NCI-H146 treated with DMSO at 0.1 percent for 48 hours (cell line): Measurements from ENCODE around the gene BRD4.
A peak's percentile ranks its signal among the peaks of the same experiment; 100 is the strongest.

Experiments
- DNase-seq: peaks from one replicate; lab custom pipeline; 2025; ENCODE audit not compliant: unreplicated experiment; lab: John Stamatoyannopoulos, UW

Gene BRD4

DNA sequence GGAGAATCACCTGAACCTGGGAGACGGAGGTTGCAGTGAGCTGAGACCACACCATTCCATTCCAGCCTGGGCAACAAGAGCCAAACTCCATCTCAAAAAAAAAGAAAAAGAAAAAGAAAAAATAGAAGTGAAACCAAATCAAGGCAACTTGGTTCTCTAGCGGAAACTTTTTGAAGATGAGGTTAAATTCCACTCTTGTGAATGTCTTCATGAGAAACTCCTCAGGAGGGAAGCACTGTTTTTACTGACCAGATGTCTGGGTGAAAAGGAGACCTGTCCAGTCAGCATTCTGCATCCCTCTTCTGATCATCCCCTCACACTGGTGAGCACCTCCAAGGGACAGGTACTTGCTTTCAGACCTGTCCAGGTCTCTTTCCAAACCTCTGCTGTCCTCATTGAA, 15.8 kb downstream of the BRD4 start:
- DNase-seq: no peak

DNA sequence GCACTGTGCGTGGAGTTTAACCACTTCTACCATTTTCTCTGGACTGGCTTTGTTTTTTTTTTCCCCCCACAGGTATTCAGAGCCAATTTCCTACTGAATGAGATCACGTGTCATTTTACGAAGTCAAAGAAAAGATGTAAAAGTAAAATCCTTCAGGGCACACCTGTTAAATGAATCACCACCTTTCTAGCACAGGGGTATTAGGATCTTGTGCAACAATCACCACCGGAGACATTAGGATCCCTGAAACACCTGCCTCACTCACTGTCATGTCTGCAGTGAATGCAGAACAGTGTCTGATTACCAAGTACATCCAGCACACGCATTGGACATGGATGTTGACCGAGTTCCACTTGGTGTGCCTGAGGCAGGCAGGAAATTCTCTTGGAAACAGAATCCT, 17.2 kb downstream of the BRD4 start:
- peak; percentile 21 for DNase-seq

DNA sequence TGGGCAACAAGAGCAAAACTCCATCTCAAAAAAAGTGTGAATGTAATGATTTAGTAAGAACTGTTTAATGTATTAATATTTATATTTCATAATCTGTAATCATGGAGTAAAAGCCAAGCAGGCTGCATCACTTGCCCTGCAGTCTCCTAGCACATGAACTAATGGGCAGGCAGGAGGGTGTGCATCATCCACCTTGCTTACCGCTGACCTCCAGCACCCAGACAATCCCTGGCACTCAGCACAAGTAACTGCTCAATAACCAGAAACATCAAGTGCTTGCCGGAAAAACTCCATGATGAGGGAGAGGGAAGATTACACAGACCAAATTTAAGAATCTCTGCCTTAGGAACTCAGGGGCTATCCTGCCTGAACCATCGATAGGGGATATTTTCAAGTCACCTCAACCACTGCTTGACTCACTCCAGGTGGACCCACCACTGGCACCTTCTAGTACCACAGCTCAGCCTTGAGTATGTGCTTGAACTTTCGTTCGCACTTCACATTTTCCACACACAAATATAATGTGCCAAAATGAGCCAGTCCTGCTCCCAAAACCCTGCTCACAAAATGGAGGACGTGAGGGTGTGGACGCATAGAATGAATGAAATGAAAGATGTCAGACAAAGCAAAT, 18.6 kb downstream of the BRD4 start:
- no peak for DNase-seq

DNA sequence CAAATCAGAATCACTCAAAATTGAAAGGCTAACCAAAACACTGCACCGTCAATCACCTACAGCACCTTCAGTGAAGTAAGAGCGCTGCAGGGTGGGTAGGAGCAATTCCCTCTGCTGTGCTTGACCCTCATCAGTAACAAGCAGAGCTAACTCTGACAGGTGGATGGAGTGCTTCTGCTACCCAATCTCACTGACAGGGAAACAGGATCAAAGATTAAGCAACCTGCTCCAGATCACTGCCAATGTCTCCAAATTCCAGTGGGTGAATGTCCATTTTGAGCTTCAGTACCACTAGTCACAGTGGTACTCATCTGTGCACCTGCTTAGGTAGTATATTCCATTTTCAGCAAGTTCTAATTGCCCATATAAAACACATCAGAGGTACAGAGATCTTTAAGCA, 25.2 kb downstream of the BRD4 start:
- DNase-seq: no peak

DNA sequence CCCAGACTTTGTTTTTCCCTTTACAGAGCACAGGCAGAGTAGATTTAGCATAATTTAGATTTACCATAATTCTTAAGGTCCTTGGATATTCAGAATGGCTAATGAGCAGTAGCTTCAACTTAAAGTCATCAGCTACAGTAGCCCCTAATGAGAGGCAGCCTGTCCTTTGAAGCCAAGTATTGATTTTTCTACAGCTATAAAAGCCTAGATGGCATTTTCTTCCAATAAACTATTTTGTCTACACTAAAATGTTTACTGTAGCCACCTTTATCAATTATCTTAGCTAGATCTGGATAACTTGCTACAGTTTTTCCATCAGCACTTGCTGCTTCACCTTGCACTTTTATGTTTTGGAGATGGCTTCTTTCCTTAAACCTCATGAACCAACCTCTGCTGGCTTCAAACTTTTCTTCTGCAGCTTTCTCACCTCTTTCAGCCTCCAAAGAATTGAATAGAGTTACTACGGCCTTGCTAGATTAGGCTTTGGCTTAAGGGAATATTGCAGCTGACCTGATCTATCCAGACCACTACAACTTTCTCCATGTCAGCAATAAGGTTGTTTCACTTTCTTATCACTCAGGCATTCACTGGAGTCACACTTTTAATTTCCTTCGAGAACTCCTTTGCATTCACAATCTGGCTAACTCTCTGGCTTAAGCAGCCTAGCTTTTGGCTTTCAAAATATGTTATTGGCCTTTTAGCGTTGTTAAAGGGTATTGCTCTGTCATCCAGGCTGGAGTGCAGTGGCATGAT, 26.6 kb downstream of the BRD4 start:
- DNase-seq: no peak

DNA sequence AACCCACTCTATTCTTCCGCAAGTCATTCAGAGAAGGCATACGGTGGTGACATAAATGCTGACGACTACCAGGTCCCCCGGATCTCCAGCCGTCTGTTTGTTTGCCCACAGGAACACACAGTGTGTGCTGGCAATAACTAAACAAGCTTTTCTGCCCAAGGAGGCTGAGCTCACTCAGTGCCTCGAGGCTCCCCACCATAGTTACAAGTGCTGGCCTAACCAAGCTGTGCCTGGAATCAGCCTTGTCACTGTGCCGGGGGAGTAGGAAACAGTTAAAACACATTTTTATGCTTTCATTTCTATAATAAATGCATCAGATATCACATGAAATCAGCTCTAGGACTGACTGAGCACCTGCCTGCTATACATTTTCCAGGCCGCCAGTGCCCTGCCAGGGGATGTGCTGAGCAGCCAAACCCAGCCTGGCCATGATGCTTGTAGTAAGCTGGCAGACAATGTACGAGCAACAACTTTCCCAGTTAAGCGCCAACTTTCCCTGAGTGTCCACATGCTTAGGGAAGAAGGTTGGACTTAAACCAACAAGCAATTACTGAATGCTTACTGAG, 28.1 kb downstream of the BRD4 start:
- DNase-seq: no peak

DNA sequence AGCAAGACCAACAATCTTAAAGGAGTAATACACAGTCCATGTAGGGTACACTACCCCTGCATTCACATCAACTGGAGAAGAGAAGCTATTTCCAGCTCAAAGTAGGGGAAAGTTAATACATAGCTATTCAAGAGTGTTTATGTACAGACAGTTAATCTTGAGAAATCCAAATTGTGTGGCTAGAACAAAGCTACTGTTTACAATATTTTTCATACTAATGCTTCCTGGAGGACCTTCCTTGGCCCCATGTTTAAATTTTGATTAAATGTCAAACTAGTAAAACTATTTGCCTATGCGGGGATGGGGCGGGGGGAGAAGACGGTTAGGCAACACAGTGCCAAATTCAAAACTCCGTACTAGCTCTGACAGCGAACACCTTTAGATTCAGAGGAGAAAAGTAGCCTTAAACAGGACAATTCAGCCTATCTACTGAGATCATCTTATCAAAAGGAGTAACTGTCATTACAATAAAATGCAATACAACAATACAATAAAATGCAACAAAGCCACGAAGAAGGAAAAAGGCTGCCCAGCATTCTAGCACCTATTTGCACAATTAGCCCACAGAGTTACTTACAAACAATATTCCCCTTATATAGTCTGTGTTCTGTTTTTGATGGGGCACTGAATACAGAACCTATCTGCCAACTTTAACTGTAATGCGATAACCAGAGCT, 29.1 kb downstream of the BRD4 start:
- no peak for DNase-seq

DNA sequence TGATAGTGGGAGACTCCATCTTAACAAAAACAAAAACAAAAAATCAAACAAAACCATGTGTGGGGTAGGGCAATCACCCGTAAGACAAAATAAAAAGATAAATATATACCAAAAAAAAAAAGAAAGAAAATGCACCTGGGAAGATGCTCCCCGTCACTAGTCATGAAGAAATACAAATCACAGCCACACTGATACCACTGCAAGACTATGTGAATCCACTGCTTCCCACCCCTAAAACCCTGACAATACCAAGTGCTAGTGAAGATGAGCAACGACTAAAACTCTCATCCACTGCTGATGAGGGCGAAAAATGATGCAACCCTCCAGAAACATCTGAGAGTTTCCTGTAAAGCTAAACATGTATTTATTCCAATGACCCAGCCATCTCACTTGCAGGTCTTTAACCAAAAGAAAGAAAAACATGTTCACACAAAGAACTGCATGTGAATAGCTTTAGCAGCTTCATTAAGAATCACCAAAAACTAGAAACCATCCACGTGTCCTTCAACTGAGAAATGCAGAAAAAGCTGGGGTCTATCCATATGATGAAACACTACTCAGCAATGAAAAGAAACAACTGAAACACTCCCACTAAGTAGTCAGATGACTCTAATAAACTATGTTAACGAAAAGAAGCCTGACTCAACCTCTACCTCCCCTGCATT, 31.7 kb downstream of the BRD4 start:
- DNase-seq: no peak

DNA sequence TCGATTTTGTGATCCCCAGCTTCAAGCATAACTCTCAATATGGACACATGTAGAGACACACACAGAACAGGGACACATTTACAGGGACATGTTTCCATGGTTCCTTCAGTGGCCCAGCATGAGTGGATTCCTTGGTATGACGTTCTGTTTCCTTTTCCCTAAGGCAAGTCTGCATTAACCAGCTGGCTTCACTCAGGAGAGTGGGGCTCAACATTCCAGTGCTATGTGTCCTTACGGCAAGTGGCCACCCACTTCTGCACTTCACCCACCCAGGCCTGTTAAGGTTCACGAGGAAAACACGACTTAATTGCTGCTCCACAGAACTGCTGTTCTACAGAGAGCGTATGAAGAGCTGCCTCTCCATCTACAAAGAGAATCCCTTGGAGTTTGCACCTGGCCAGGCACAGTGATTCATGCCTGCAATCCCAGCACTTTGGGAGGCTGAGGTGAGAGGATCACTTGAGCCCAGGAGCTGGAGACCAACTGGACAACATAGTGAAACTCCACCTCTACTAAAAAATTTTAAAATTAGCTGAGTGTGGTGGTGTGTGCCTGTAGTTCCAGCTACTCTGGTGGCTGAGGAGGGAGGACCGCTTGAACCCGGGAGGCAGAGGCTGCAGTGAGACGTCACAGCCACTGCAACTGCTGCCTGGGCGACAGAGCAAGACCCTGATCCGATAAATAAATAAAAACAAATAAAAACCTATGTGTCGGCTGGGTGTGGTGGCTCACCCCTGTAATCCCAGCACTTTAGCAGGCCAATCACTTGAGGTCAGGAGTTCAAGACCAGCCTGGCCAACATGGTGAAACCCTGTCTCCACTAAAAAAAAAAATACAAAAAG, 32.5 kb downstream of the BRD4 start:
- DNase-seq: no peak

DNA sequence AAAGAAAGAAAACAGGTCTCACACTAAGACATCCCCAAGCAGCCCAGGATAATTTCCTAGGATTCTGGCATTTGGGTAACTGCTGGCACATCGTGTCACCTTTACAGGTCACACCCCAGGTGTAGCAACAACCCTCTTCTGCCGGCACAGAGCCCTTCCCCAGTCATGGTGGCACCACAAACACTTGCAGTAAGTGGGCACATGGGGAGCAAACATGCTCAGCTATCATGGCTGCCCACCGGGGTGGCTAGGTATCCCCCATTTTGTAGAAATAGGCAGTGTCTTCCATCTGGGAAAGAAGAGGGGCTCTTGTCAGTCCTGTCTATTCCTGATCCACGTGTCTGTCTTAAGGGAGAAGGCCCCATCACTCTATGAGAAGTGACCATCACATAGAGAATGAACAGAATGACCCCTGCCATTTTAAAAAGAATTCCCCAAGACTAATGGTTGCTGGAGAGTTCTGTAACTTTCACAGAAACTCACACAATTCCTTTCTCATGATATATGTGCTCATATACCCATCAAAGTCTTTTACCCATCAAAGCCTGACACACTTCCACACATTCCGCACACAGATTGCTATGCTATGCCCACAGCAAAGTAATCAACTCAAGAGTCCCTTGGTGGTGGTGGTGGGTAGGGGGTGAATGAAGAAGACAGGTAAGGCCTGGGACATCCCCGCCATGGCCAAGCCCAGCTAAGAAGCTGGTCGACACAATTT, 33.3 kb downstream of the BRD4 start:
- DNase-seq: no peak

DNA sequence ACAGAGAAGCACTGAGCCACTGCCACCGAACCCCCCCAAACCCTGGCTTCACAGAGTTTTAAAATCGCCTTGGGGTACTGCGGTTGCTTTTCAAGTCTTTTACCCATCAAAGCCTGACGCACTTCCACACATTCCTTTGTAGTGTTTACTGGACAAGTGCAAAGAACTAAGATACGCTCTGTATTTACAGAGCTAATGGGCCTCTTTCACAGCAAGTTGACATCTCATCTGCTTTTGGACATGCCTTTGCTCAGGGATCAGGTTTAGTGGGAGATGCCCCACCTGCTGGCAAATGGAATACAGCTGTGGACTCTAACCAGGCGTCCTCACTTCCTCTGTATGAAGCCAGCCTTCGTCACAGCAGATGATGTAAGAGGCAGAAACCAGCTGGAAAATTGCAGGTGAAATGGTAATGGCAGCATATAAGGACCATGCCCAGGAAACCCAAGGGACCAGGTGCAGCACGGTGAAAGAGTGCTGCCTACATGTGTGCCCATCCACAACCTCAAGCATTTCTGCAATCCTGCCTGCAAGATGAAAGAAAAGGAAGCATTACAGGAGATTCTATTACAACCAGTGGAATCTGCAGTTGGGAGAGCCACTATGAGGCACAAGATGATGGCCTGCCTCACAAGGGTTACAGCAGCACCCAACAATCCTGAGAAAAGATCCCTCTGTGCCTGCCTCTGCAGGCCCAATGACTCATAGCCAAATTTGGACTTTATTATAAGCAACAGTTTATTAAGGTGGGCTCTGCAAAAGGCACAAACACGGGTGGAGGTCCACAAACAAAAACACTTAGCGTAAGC, 34.7 kb downstream of the BRD4 start:
- peak; percentile 88 for DNase-seq

DNA sequence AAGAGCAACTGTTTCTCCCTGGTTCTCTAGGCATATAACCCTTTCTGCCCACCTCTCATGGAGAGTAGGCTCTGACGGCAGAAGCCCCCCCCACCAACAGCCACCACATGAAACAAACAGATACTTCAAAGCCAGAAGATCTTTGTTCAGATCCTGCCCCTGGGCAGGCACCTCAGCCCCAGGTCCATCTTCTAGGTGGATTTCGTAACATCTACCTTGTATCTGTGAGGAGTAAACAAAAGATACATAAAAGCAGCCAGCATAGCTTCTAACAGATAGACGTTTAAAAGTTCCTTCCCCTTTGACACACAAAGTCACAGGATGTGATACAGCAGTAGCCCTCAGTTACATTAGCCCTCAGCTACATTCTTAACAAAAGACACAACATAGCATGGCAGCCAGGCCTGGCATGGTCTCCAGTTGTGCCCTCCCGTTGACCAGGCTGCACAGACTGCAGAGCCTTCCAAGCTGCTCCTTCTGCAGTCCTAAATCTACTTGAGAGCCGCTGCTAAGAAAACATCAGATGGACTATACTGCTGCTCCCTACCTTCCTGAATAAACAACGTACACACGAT, 35.4 kb downstream of the BRD4 start:
- DNase-seq: no peak

DNA sequence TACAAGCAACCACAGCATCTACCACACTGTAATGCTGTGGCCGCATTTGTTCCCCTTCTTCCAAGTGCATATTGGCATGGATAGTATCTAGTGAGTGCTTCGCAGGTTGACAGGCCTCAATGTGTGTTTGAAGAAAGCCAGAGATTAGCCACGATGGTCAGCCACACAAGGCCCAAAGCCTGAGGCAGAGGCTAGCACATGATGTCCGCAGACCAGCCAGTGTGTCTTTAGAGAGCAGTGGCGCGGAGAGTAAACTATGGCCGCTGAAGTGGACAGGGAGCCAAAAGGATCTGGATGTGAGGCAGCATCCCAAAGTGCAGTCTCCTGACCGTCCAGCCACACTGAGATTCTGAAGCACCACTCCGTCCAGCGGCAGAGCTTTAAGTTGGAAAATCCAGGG, 36.0 kb downstream of the BRD4 start:
- no peak for DNase-seq

DNA sequence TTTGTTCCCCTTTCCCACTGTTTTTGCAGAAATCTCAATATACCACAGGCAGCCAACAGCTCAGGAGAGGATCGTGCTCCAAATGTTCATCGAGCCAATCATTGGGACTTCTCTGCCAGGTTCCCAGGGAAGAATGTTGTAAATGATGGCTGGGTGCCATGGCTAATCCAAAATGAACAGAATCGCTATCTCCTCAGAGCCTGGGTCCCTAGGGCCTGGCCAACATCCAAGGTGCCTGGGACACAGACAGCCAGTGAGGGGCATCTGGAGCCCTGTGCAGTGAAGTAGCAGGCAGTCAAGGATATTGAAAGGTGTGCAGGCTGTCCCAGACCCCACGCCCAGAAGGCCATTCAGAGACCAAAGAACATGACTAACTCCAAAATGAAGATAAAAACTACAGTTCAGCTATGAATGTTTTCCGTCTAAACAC, 37.8 kb downstream of the BRD4 start:
- no peak for DNase-seq

DNA sequence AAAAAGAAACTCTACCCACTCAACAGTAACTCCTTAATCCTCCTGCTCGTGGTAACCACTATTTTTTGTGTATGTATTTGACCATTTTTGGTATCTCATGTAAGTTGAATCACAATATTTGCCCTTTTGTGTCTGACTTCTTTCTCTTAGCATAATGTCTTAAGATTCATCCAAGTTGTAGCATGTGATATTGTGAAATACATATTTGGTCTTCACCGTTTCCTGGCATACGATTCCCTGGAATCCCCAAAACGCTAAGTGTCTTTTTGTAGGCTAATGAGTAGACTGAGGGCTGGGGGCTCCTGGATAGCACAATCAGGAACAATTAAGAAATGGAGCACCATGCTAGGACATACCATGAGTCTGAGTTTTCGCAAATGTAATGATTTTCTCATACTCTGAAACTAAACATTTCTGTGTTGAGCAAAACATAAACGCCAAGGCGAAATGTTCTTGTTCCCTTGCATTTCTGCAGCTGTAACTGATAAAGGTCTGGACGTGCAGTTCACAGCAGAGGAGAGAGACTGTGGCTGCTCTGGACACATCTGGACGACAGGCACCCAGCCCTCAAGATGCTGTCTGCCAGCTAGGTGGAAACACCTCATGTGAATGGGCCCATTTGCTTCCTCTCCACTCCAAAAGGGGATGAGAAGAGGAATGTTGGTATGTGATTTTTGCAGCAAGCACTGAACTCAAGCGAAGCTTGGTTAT, 38.4 kb downstream of the BRD4 start:
- DNase-seq: no peak

DNA sequence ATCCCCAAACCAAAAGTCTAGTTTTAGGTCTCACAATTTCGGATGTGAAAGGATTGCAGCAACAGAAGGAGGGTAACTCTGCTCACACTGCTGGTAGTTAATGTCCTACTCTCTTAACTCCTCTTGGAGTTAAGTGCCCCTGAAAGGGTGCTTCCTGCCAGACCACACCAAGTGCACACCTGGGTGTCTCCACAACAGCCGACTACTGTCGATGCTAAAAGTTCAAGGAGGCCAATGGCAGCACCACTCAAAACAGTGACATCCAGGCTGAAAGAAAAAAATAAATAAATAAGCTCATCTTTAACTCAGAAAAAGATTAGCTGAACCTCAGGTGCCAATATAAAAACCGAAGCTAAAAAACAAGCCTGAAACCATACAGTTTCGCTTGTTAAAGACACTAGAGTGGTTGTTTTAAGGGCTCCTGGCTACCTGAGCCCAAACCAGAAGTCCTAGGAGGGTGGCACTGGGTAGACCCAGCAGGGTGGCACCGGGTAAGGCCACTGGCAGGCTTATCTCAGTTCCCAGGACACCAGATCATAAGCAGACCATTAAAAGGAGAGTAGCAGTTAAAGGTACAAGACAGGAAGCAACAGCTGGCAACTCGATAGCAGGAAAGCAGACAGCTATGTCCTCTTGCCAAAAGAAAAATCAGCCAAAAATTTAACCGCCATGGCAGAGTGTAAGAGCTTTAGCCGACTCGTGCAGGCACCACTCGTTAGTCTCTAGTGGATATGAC, 39.3 kb downstream of the BRD4 start:
- DNase-seq: no peak

DNA sequence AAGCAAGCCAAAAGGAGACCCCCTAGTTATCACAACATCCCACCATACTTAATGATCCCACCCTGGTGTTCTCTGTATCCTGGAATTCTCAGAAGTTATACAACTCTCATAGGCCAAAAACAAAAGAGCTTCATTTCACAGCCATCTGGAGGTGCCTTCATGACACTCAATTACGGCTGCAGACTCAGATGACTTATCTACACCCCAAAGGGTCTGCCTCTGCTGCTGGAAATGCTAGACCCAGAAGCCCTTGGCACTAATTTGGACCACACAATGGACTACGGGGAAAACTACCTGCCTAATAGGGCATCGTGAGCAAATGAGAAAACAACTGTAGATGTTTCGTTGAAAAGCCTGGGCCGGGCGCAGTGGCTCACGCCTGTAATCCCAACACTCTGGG, 40.2 kb downstream of the BRD4 start:
- no peak for DNase-seq
